ENCODE results near the gene CCDC71L. TPM values are rescaled to one million over a fixed set of nuclear protein-coding genes. Genes with fewer than 3 reads are reported as not detected.

Gene CCDC71L
- polyA plus RNA-seq, 1 donor from 2014 or later, result 38.3 TPM

DNA sequence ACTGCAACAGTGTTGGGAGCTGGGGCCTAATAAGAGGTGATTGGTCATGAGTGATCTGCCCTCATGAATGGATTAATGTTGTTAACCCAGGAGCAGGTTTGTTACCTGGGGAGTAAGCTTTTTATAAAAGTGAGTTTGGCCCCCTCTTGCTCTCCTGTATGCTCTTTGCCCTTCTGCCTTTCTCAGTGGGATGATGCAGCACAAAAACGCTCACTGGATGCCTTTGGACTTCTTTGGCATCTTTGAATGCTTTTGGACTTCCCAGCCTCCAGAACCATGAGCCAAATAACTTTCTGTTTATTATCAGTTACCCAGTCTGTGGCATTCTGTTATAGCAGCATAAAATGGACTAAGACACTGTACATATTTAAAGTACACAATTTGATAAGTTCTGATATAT, 48.5 kb downstream of the CCDC71L start:
- H3K9me3 ChIP-seq (ENCODE audit: low read length), result no peaks in the 10 kb centered on the region
- no peak overlapping the region for H3K27ac ChIP-seq (ENCODE audit: low read length)
- TF ChIP-seq EP300 (conservative IDR thresholded peaks at IDR 0.05; ENCODE audit: poor library complexity, severe bottlenecking), result no peak
- no peak for TF ChIP-seq TAF1 (IDR thresholded peaks at IDR 0.05; ENCODE audit: low read depth)
- no peak for TF ChIP-seq EZH2 (IDR thresholded peaks at IDR 0.05; ENCODE audit: borderline replicate concordance, insufficient read depth, low read length, poor library complexity, severe bottlenecking)
- no peak for TF ChIP-seq RAD21 (conservative IDR thresholded peaks at IDR 0.05)
- TF ChIP-seq, protein P1, sequence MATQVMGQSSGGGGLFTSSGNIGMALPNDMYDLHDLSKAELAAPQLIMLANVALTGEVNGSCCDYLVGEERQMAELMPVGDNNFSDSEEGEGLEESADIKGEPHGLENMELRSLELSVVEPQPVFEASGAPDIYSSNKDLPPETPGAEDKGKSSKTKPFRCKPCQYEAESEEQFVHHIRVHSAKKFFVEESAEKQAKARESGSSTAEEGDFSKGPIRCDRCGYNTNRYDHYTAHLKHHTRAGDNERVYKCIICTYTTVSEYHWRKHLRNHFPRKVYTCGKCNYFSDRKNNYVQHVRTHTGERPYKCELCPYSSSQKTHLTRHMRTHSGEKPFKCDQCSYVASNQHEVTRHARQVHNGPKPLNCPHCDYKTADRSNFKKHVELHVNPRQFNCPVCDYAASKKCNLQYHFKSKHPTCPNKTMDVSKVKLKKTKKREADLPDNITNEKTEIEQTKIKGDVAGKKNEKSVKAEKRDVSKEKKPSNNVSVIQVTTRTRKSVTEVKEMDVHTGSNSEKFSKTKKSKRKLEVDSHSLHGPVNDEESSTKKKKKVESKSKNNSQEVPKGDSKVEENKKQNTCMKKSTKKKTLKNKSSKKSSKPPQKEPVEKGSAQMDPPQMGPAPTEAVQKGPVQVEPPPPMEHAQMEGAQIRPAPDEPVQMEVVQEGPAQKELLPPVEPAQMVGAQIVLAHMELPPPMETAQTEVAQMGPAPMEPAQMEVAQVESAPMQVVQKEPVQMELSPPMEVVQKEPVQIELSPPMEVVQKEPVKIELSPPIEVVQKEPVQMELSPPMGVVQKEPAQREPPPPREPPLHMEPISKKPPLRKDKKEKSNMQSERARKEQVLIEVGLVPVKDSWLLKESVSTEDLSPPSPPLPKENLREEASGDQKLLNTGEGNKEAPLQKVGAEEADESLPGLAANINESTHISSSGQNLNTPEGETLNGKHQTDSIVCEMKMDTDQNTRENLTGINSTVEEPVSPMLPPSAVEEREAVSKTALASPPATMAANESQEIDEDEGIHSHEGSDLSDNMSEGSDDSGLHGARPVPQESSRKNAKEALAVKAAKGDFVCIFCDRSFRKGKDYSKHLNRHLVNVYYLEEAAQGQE (IDR thresholded peaks at IDR 0.05; ENCODE audit: borderline replicate concordance), result no peak
- TF ChIP-seq, protein P2, sequence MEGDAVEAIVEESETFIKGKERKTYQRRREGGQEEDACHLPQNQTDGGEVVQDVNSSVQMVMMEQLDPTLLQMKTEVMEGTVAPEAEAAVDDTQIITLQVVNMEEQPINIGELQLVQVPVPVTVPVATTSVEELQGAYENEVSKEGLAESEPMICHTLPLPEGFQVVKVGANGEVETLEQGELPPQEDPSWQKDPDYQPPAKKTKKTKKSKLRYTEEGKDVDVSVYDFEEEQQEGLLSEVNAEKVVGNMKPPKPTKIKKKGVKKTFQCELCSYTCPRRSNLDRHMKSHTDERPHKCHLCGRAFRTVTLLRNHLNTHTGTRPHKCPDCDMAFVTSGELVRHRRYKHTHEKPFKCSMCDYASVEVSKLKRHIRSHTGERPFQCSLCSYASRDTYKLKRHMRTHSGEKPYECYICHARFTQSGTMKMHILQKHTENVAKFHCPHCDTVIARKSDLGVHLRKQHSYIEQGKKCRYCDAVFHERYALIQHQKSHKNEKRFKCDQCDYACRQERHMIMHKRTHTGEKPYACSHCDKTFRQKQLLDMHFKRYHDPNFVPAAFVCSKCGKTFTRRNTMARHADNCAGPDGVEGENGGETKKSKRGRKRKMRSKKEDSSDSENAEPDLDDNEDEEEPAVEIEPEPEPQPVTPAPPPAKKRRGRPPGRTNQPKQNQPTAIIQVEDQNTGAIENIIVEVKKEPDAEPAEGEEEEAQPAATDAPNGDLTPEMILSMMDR (IDR thresholded peaks at IDR 0.05; ENCODE audit: poor library complexity, severe bottlenecking), result no peak
- H3F3A ChIP-seq (ENCODE audit: insufficient read depth, low read length, poor library complexity, severe bottlenecking), result no peaks in the 10 kb centered on the region
- no peaks in the 10 kb centered on the region for H3K9me2 ChIP-seq (ENCODE audit: insufficient read depth, low read length)
- no peak overlapping the region for H3K4me3 ChIP-seq (ENCODE audit: low read length)
- no peaks in the 10 kb centered on the region for H3K79me2 ChIP-seq (replicated peaks; ENCODE audit: insufficient read depth, low read length)
- no peaks in the 10 kb centered on the region for H4K20me1 ChIP-seq (ENCODE audit: insufficient read depth)
- no peaks in the 10 kb centered on the region for H3K27me3 ChIP-seq (ENCODE audit: insufficient read depth, low read depth, low read length)
- no peaks in the 10 kb centered on the region for H3K36me3 ChIP-seq (ENCODE audit: insufficient read depth, low read length)
- no peak overlapping the region for H3K4me2 ChIP-seq (ENCODE audit: low read length)
- H3K9ac ChIP-seq (ENCODE audit: low read length), result no peak overlapping the region
- H2AFZ ChIP-seq (ENCODE audit: low read depth, low read length), result no peak overlapping the region

DNA sequence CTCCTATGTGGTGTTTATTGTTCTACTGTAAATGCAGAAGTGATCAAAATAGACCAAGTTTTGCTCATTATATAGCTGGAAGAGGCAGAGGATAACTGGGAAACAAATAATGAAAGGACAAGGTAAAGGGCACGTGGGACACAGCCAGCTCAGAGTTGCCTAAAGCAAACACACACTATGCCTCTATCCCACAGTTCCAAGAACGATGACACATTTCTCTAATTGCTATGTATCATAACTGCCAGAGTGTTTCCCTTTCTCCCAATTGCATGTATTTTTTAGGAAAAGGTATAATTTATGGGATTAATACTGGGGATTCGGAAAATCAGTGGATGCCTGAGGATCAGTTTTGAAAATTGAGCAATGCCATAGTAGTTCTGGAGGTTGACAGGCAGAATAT, 49.0 kb downstream of the CCDC71L start:
- Histone ChIP-seq H3K27ac (ENCODE audit: low read length) (no peak overlapping the region), H3K36me3 (ENCODE audit: insufficient read depth, low read length) (no peaks in the 10 kb centered on the region), H3F3A (ENCODE audit: insufficient read depth, low read length, poor library complexity, severe bottlenecking) (no peaks in the 10 kb centered on the region), H3K9me3 (ENCODE audit: low read length) (no peaks in the 10 kb centered on the region), H3K79me2 (replicated peaks; ENCODE audit: insufficient read depth, low read length) (no peaks in the 10 kb centered on the region), H2AFZ (ENCODE audit: low read depth, low read length) (no peak overlapping the region), H3K4me2 (ENCODE audit: low read length) (no peak overlapping the region), H3K9ac (ENCODE audit: low read length) (no peak overlapping the region), H3K27me3 (ENCODE audit: insufficient read depth, low read depth, low read length) (no peaks in the 10 kb centered on the region), H3K9me2 (ENCODE audit: insufficient read depth, low read length) (no peaks in the 10 kb centered on the region), H4K20me1 (ENCODE audit: insufficient read depth) (no peaks in the 10 kb centered on the region), H3K4me3 (ENCODE audit: low read length) (no peak overlapping the region)
- TF ChIP-seq, protein P1 (IDR thresholded peaks at IDR 0.05; ENCODE audit: borderline replicate concordance), result no peak
- TF ChIP-seq POLR2AphosphoS5 (IDR thresholded peaks at IDR 0.05) (no peak), TAF1 (IDR thresholded peaks at IDR 0.05; ENCODE audit: low read depth) (no peak)
